Neural cell (in vitro differentiated cells): Measurements from ENCODE around the gene PARD3B.

ENCODE experiments used
- CTCF ChIP-seq: fragments of 450-650 bp; IDR thresholded peaks from 2 replicates; pipeline ENCODE4 v1.5.1; 2014; ENCODE audit warnings: antibody characterized with exemption, mild to moderate bottlenecking, moderate library complexity; ENCODE audit not compliant: poor library complexity, severe bottlenecking
- EZH2 ChIP-seq: fragments of 200-600, 300-800 bp; shearing (Covaris generic), sonication (generic); IDR thresholded peaks from 2 replicates; pipeline ENCODE4 v1.6.1; 2014; ENCODE audit warnings: antibody characterized with exemption, low read length, borderline replicate concordance, mild to moderate bottlenecking; ENCODE audit not compliant: insufficient read depth, poor library complexity, severe bottlenecking
- POLR2AphosphoS5 ChIP-seq: IDR thresholded peaks from 2 replicates; pipeline ENCODE4 v1.6.1; 2012
- REST ChIP-seq: IDR thresholded peaks from 2 replicates; pipeline ENCODE4 v1.6.1; 2012; ENCODE audit warnings: borderline replicate concordance
- SMC3 ChIP-seq: fragments of 450-650 bp; conservative IDR thresholded peaks from 2 replicates; pipeline ENCODE4 v1.6.1; 2014; ENCODE audit warnings: antibody characterized with exemption, mild to moderate bottlenecking, moderate library complexity; ENCODE audit not compliant: poor library complexity

- TF ChIP-seq CTCF = no peak
- no peak for TF ChIP-seq SMC3
- no peak for TF ChIP-seq REST
- no peak for TF ChIP-seq EZH2
- no peak for TF ChIP-seq POLR2AphosphoS5
These were observed 1092.7 kb downstream of the PARD3B start for GRCh38 chr2:205637779-205638503.
